ENCODE results near the gene C11orf91. TPM values are rescaled to one million over a fixed set of nuclear protein-coding genes. Genes with fewer than 3 reads are reported as not detected.

Gene C11orf91, protein sequence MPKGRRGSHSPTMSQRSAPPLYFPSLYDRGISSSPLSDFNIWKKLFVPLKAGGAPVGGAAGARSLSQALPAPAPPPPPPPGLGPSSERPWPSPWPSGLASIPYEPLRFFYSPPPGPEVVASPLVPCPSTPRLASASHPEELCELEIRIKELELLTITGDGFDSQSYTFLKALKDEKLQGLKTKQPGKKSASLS
- total RNA-seq: 0.75 TPM in 1 of 2 replicates, not detected in the other
- long read RNA-seq: 0 reads

DNA sequence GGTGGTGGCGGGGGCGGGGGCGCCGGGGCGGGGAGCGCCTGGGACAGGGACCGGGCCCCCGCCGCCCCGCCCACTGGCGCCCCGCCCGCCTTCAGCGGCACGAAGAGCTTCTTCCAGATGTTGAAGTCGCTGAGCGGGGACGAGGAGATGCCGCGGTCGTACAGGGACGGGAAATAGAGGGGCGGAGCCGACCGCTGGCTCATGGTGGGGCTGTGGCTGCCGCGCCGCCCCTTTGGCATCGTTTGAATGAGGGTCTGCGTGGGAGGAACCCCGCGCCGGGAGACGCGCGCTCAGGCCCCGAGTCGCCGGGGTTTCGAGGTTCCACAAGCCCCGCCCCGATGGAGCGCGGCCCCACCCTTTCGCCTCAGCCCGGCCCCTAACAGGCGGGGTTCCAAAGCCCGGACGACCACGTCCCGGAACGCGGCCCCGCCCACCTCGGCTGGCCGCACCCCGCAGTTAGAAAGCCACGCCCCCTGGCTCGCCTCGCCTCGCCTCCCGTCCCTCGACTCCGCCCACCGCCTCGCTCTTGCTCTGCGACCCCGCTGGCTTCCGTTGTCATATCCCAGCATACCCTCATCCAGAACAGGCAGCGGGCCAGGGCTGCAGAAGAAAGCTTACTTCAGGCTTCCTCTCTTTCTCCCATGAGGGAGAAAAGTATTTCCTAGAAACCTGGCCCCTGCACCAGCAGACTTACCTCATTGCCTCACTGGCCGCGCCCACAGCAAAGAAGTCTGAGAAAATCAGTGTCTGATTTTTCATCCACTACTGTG lies at the start of gene C11orf91:
C11orf91 (minus strand) TSS at position 325 of the 770 bp plus-strand sequence; CDS start at position 239, 86 bp downstream.
- Mint-ChIP-seq H3K4me1 (ENCODE audit: unreplicated experiment) (peaks cover 60% of the 10 kb centered on the region), H3K27ac (ENCODE audit: unreplicated experiment) (peak within 1 kb of the TSS; percentile 97), H3K27me3 (ENCODE audit: unreplicated experiment) (no peaks in the 10 kb centered on the region), H3K9me3 (ENCODE audit: unreplicated experiment) (no peaks in the 10 kb centered on the region), H3K4me3 (ENCODE audit: unreplicated experiment) (peak within 1 kb of the TSS; percentile 85), H3K36me3 (ENCODE audit: unreplicated experiment) (peaks cover 4% of the 10 kb centered on the region)
- peak; percentile 99 for DNase-seq (ENCODE audit: extremely low spot score, unreplicated experiment)
- TF ChIP-seq, protein P1, sequence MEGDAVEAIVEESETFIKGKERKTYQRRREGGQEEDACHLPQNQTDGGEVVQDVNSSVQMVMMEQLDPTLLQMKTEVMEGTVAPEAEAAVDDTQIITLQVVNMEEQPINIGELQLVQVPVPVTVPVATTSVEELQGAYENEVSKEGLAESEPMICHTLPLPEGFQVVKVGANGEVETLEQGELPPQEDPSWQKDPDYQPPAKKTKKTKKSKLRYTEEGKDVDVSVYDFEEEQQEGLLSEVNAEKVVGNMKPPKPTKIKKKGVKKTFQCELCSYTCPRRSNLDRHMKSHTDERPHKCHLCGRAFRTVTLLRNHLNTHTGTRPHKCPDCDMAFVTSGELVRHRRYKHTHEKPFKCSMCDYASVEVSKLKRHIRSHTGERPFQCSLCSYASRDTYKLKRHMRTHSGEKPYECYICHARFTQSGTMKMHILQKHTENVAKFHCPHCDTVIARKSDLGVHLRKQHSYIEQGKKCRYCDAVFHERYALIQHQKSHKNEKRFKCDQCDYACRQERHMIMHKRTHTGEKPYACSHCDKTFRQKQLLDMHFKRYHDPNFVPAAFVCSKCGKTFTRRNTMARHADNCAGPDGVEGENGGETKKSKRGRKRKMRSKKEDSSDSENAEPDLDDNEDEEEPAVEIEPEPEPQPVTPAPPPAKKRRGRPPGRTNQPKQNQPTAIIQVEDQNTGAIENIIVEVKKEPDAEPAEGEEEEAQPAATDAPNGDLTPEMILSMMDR (IDR thresholded peaks at IDR 0.05): no peak

DNA sequence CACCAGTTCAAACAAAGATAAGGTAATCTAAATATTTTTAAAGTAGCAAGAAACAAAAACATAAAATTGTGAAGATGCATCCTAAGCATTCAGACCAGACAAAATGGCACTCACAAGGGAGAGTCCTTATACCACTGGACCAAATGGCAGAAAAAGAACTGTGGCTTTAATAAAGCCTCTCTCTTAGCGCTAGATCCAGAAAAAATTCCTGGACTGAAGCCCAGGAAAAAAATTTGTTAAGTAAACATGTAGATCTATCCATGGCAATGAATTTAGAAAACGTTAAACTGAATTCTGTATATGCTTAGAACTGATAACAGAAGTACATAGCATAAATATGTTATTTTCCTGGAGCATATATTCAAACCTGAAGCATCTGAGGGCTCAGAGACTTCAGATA lies 47.4 kb upstream of the C11orf91 start:
- TF ChIP-seq, protein P1 (IDR thresholded peaks at IDR 0.05): no peak
- Mint-ChIP-seq H3K4me3 (ENCODE audit: unreplicated experiment) (no peak overlapping the region), H3K9me3 (ENCODE audit: unreplicated experiment) (no peaks in the 10 kb centered on the region), H3K27ac (ENCODE audit: unreplicated experiment) (peak overlapping the region; percentile 56), H3K4me1 (ENCODE audit: unreplicated experiment) (peaks cover 15% of the 10 kb centered on the region), H3K27me3 (ENCODE audit: unreplicated experiment) (no peaks in the 10 kb centered on the region), H3K36me3 (ENCODE audit: unreplicated experiment) (peaks cover 24% of the 10 kb centered on the region)
- no peak for DNase-seq (ENCODE audit: extremely low spot score, unreplicated experiment)

DNA sequence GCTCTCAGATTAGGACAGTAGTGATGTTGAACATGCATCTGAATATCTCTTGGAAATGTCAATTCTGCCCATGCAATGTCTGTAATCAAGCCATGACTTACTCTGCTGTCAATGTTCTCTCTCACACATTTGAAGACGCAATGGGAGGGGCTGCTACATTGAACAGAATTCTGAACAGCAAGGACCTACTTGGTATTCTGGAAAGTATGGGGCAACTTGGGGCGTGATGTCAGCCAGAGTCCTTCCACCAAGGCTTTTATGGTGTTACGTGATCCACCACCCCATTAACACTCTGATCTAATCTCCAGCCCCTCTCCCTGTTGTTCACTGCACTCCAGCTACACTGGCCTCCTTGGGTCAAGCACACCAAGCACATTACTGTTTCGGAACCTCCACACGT lies 42.7 kb upstream of the C11orf91 start:
- H3K4me3 Mint-ChIP-seq (ENCODE audit: unreplicated experiment): no peak overlapping the region
- H3K27ac Mint-ChIP-seq (ENCODE audit: unreplicated experiment): no peak overlapping the region
- peaks cover 15% of the 10 kb centered on the region for H3K4me1 Mint-ChIP-seq (ENCODE audit: unreplicated experiment)
- DNase-seq (ENCODE audit: extremely low spot score, unreplicated experiment): no peak
- H3K36me3 Mint-ChIP-seq (ENCODE audit: unreplicated experiment): peaks cover 22% of the 10 kb centered on the region
- H3K27me3 Mint-ChIP-seq (ENCODE audit: unreplicated experiment): no peaks in the 10 kb centered on the region
- TF ChIP-seq, protein P1 (IDR thresholded peaks at IDR 0.05): no peak
- H3K9me3 Mint-ChIP-seq (ENCODE audit: unreplicated experiment): no peaks in the 10 kb centered on the region

DNA sequence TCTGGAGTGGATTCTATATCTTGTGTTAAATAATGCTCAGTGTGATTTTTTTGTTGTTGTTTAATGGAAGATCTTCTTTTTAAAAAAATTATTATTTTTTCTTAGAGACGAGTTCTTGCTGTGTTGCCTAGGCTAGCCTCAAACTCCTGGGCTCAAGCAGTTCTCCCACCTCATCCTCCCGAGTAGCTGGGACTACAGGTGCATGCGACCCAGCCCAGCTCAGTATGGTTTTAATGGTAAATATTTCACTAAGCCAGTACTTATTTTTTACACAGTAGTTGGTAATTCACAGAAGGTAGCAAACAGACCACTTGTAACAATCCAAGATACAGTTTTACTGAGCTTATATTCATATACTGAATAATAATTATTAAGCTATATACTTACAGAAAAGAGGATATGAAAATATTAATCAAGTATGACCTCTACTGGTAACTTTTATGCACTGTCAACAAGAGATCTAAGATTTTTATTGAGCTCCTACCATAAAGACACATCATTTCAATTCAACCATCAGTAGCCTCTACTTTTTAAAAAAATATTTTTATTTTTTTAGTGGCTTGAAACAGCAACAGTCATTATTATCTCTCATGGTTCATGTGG lies 41.7 kb upstream of the C11orf91 start:
- Mint-ChIP-seq H3K36me3 (ENCODE audit: unreplicated experiment) (peaks cover 20% of the 10 kb centered on the region), H3K9me3 (ENCODE audit: unreplicated experiment) (no peaks in the 10 kb centered on the region), H3K27me3 (ENCODE audit: unreplicated experiment) (no peaks in the 10 kb centered on the region), H3K4me3 (ENCODE audit: unreplicated experiment) (no peak overlapping the region), H3K4me1 (ENCODE audit: unreplicated experiment) (peaks cover 16% of the 10 kb centered on the region), H3K27ac (ENCODE audit: unreplicated experiment) (no peak overlapping the region)
- DNase-seq (ENCODE audit: extremely low spot score, unreplicated experiment): no peak
- TF ChIP-seq, protein P1 (IDR thresholded peaks at IDR 0.05): peak; percentile 60

DNA sequence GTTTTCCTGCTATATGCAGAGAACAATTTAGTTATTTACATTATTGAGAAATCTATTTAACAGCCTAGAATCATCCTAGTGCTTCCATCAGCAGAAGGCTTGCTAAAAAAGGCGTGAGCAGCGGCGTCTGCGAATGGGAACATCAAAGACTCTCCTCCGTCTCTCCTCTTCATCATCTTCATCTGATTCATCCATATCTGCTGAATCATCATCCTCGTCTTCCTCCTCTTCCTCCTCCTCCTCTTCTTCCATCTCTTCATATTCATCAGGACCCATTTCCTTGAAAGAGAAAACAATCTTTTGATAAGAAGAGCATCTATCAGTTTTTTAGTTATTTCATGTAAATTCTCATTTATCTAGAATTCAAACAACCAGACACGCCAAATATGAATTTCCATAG lies 41.2 kb upstream of the C11orf91 start:
- H3K27ac Mint-ChIP-seq (ENCODE audit: unreplicated experiment): no peak overlapping the region
- no peaks in the 10 kb centered on the region for H3K9me3 Mint-ChIP-seq (ENCODE audit: unreplicated experiment)
- H3K36me3 Mint-ChIP-seq (ENCODE audit: unreplicated experiment): peaks cover 15% of the 10 kb centered on the region
- TF ChIP-seq, protein P1 (IDR thresholded peaks at IDR 0.05): no peak
- DNase-seq (ENCODE audit: extremely low spot score, unreplicated experiment): no peak
- H3K4me1 Mint-ChIP-seq (ENCODE audit: unreplicated experiment): peaks cover 18% of the 10 kb centered on the region
- H3K27me3 Mint-ChIP-seq (ENCODE audit: unreplicated experiment): no peaks in the 10 kb centered on the region
- no peak overlapping the region for H3K4me3 Mint-ChIP-seq (ENCODE audit: unreplicated experiment)
